Colon (tissue), 2 donors: ENCODE measurements around the gene SRRT.

Experiments
- FAIRE-seq: peaks from 2 replicates; lab custom pipeline; 2012; peaks lifted over from hg19 to GRCh38; lab: Jason Lieb, UNC
- donor health status: control.
- donor health status: control.

Gene SRRT, protein sequence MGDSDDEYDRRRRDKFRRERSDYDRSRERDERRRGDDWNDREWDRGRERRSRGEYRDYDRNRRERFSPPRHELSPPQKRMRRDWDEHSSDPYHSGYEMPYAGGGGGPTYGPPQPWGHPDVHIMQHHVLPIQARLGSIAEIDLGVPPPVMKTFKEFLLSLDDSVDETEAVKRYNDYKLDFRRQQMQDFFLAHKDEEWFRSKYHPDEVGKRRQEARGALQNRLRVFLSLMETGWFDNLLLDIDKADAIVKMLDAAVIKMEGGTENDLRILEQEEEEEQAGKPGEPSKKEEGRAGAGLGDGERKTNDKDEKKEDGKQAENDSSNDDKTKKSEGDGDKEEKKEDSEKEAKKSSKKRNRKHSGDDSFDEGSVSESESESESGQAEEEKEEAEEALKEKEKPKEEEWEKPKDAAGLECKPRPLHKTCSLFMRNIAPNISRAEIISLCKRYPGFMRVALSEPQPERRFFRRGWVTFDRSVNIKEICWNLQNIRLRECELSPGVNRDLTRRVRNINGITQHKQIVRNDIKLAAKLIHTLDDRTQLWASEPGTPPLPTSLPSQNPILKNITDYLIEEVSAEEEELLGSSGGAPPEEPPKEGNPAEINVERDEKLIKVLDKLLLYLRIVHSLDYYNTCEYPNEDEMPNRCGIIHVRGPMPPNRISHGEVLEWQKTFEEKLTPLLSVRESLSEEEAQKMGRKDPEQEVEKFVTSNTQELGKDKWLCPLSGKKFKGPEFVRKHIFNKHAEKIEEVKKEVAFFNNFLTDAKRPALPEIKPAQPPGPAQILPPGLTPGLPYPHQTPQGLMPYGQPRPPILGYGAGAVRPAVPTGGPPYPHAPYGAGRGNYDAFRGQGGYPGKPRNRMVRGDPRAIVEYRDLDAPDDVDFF

DNA sequence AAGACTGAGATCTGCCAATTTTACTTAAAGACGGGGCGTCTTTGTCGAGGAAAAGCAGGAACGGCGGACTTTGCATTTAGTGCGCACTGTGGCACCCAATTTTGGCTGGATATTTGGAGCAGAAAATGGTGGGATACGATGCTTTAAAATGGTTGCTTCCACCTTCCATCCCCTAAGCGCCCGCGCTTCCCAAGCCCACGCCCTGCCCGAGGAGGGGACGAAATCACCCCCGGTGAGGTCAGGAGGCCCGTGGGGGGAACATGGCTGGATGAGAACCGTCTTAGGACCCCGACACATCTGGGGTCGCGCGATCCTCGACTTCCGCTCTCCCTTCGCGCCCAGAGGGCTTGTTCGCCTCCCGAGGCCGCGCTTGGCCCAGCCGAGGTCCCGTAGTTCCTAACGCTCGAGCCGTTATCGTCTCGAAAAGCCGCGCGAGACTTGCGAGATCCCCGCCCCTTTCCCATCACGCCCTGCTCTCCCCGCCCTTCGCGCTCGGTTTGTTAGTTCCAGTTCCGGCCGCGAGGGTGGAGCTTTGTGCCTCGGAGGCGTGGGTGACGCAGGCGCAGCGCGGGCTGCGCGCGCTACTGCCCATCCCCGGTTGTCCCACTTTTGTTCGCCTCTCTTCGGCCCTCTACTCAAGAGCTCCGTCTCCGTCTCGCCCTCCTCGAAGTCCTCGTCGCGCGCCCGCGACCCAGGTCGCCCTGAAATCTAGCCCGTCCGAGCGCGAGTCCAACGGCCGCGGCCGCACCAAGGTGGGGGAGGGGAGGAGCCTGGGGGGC lies at the start of gene SRRT:
SRRT (plus strand) TSS at position 527 of the 779 bp plus-strand sequence. CDS start 488 bp downstream, outside the sequence.
- no peak for FAIRE-seq

DNA sequence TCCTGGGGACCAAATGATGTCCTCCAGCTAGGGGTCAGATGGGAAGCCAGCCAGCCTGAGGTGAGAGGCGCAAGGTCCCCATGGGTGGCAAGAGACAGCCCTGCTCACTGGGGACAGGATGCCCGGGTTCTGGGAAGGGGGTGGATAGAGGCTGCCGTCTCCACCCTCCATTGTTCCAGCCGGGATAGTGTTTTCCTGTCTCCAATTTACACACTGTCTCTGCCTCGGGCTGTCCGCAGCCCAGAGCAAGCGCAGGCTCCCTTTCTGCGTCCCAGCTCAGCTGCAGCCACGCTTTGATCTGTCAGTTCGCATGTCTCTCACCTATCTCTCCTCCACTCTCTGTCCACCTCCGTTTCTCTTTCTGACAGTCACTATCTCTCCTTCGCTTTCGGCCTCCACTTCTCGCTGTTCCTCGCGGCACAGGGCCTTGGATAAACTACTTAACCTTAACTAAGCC lies 49.7 kb upstream of the SRRT start:
- no peak for FAIRE-seq

DNA sequence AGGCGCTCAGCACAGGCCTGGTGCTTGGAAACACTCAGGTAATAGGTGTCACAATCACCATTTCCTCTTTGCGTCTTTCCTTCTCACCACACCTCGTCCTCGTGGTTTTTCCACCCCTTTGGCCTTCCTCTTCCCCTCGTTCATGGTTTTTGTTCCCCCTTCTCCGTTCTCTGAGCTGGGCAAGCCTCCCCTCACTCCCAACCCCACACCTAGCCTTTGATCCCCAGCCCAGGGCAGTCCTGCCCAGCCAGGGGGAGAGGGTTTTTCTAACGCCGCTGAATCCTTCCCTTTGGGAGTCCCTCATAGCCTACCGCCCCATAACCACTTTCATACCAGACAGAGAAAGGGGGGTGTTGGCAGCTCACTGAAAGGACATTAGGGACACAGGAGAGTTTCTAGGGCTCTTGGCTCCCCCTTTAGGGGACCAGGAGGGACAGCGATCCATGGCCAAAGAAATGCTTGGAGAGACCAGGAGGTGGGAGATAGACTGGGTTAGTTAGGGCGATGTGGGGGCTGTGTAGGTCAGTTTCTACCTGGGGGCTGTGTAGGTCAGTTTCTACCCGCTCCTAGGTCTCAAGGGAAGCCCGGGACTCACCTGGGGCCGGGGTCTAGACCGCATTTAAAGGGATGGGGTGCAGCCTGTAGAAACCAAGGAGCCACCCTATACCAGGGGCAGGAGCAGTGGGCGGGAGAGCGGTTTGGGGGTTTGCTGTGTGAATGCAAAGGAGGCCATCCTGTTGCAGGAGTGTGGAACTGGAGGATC lies 49.0 kb upstream of the SRRT start:
- no peak for FAIRE-seq

DNA sequence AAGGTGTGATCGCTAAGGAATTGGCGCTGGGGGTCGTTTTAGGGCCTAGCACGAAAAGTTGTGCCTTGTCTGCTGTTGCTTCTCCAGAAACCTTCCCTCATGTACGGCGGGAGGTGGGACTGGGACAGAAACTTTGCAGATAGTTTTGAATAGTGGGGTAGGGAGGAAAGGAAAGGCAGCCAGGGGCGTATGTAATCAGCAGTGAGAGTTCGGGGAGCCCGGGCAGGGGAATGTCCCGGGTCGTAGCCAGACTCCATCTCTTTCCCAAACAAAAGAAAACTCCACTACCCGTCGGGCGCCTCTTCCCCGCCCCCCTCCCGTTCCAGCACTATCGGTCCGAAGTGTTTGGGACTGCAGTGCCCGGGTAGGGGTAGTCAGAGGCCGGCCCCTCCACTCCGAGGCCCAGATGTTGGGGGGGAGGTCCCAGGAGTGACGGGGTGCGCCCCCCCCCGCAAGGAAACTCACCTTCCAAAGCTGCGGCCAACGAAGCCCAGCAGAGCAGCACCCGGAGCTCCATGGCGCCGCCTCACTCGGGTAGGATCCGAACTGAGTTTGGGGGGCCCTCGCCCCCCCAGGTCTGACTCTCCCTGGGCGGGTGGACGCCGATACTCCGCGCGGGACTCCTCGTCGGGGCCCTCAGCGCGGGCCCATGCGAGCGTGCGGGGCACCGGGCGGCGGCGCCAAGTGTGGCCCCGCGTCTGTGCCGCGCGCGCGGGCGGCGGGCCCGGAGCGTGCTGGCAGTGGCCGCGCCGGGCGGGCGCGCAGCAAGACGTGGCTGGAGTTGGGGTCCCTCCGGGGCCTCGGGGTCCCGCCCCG lies 48.2 kb upstream of the SRRT start:
- no peak for FAIRE-seq

DNA sequence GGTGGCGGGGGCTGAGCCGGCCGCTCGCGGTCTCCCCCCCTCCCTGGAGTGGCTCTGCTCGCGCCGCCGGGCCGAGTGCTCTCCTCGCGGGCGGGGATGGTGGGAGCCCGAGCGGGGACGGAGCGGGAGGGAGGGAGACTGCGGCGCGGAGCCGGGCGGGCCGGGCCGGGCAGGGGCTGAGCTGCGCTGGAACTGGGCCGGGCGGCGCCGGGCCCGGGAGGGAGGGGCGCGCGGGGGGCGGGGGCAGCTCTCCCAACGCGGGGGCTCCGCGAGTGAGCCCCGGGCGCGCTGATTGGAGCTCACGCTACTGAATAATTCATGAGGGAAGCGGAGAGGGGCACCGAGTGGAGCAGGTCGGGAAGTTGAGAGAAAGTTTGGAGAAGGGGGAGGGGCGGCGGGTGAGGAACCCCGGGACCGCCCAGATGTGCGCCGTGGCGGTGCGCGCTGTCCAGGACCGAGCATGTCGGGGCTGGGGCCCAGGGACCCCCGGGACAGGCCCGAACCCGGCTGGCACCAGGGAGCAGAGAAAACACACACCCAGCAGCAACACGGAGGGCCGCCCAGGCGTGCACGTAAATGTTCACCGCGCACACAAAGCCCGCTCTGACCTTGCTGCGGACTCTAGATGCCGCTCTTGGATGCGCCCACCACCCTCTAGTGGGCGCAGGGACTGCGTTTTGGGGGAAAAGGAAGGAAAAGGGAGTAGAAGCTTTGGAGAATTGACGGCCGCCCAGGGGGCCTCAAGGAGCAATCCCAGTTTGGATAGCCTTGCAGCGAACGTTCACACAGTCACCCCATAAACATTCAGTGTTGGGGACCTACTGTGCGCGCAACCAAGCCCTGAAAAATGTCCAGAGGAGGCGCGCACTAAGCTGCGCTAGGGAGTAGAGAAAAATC lies 47.3 kb upstream of the SRRT start, which contains the start of gene EPHB4:
EPHB4 (minus strand) TSS at position 194 of the 897 bp plus-strand sequence. CDS start 493 bp downstream, outside the sequence.
- no peak for FAIRE-seq

DNA sequence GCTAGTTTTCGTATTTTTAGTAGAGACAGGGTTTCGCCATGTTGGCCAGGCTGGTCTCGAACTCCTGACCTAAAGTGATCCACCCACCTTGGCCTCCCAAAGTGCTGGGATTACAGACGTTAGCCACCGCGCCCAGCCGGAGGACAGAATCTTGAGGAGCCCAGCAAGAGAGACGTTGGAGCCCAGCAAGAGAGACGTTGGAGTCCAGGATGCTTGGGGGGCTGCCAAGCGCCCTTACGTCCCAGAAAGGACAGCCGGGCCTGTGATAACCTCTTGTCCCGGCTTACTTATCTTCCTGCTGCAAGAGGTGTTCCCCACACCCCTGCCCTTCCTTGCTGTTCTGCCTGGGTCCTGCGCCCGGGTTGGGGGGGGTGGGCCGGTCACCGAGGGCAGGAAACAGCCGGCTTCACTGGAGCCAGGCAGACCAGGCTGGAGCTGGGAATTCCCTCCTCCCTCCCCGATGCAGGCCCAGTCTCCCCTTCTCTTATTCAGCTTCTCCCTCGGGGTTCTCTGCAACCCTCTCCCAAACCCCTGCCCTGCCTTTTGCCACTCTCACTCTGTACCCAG lies 45.7 kb upstream of the SRRT start:
- FAIRE-seq, result no peak

DNA sequence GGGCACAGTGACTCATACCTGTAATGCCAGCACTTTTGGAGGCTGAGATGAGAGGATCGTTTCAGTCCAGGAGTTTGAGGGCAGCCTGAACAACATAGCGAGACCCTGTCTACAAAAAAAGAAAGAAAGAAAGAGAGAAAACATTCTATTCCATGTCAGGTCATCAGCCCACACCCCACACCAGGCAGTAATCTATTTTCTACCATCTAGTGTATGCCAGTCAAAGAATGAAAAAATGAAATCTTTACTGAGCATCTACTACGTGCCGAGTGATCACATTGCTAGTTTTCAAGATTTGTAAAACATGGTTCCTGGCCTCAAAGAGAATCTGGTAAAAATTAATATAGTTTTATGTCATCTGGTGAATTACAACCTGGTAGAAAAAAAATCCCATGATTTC lies 44.5 kb upstream of the SRRT start:
- FAIRE-seq, result no peak

DNA sequence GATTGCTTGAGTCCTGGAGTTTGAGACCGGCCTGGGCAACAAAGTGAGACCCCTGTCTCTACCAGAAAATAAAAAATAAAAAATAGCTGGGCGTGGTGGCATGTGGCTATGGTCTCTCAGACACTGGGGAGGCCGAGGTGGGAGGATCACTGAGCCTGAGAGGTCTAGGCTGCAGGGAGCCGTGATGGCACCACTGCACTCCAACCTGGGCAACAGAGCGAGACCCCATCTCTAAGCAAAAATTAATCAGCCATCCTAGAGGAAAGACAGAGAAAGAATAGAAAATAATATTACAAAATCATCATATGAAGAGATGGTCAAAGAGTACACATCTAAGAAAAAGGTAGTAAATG lies 42.6 kb upstream of the SRRT start:
- FAIRE-seq, result no peak

DNA sequence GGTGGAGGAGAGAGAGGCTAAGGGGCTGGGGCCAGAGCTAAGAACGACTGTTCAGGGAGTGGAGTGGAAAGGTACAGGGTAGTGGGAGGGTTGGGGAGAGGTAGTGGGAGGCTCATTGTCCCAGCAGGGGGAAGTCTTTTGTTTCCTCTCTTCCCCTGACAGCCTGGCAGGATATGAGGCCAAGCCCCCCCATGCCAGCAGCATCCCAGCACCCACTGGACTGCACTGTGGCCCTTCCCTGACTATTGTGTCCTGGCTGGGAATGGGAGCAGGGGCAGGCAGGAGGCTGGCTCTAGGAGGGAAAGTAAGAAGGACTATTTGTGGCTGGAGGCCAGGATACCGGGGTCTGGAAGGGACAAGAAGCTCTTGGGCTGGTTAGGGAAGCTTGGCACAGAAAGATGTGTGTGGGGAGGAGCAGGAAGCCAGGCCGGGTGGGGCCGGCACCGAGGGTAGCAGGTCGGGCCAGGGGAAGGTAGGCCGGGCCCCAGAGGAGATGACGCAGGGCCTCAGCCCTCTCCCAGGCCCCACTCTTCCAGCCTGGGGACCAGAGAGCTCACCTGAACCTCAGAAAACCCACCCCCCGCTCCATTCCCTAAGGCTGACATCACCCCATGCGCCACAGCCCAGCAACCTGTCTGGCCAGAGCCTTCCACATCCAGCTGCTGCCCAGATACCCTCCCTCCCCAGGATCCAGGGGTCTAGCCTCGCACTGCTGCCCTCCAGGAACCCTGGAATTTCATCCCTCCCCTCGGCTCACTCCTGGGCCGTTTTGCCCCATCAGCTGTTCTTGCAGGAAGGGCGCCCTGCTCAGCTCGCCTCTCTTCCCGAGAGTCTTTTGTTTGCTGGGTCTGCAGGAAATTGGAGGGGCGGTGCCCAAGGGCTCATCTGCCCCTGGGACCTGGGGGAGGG lies 38.7 kb upstream of the SRRT start:
- FAIRE-seq, result no peak

DNA sequence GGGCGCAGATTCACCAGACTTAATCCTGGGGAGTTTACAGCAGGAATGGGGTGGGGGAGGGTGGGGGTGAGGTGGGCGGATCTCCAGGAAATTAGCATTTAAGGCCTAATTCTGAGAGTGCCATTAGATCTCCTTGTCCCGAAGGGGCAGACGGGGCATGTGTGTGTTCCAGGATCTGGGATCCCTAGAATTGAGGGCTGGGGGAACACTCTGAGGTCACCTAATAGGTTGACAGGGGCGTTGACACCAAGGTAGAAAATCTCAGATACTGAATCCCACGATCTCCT lies 38.1 kb upstream of the SRRT start:
- FAIRE-seq, result no peak

DNA sequence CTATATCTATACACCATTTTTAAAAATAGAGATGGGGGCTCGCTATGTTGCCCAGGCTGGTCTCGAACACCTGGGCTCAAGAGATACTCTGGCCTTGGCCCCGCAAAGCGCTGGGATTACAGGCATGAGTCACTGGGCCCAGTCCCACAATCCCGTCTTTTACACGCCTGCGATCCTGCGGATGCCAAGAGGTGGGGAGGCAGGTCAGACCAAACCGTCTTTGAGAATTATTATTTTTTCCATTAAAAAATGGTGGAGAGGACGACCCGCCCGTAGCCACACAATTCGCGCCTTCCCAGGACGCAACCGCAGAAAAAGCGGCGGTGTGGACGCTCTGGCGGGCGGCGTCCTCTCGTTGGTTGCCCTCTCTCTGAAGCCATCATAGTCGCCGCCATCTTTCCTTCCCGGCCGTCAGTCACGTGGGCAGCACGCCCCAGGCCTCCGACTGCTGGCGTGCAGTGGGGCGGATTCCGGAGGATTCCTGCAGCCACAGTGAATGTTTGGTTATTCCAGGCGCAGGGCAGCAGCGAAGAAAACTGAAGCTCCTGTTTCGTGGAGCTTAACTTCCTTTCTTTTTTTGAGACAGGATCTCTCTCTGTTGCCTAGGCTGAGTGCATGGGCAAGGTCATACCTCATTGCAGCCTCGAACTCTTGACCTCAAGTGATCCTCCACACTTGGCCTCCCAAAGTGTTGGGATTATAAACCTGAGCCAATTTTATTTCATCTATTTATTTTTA lies 37.6 kb upstream of the SRRT start:
- FAIRE-seq, result no peak

DNA sequence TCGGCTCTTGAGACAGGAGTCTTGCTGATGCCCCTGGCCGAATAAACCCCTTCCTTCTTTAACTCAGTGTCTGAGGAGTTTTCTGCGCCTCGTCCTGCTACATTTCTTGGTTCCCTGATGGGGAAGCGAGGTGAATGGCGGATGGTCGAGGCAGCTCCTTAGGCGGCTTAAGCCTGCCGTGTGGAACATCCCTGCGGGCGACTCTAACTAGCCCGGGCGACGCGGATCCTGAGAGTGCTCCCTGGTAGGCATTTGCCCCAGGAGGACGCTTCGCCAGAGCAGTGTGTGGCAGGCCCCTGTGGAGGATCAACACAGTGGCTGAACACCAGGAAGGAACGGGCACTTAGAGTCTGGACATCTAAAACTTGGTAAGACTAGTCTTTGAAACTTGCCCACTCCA lies 35.5 kb upstream of the SRRT start:
- no peak for FAIRE-seq

DNA sequence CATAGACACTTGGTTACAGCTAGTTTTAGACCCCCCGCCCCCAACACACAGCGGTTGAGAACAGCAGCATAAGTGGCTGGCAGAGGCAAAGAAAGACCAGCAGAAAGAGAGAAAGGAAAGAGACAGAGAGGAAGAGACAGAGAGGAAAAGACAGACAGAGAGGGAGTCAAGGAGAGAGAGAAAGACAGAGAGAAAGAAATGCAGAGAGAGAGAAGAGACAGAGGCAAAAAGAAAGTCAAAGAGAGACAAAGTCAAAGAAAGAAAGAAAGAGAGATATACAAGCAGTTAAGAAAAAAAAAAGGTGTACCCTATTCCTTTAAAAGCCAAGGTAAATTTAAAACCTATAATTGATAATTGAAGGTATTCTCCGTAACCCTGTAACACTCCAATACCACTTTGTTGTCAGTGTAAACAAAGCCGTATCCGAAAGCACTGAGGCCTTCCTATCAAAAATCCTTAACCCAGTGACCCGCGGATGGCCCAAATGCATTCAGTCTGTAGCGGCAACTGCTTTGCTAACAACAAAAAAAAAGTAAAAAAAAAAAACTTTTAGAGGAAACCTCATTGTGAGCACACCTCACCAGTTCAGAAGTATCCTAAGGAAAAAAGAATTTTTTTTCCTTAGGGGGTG lies 34.3 kb upstream of the SRRT start:
- no peak for FAIRE-seq

DNA sequence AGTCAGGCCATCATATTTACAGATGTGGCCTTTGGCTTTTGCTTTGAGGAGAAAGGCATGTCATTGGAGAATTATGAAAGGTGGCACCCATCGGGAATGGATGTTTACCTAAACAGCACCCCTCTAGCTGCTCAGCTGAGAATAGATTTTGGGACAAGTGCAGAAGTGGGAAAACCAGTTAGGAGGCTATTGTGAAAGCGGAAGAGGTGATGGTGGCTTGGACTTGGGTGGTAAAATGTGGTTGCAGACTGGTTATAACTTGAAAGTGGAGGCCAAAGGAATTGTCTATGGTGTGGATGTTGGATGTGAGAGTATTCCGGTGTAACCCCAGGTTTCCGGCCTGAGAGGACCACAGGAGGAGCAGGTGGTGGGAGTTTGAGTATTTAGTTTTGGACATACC lies 27.5 kb upstream of the SRRT start:
- no peak for FAIRE-seq

DNA sequence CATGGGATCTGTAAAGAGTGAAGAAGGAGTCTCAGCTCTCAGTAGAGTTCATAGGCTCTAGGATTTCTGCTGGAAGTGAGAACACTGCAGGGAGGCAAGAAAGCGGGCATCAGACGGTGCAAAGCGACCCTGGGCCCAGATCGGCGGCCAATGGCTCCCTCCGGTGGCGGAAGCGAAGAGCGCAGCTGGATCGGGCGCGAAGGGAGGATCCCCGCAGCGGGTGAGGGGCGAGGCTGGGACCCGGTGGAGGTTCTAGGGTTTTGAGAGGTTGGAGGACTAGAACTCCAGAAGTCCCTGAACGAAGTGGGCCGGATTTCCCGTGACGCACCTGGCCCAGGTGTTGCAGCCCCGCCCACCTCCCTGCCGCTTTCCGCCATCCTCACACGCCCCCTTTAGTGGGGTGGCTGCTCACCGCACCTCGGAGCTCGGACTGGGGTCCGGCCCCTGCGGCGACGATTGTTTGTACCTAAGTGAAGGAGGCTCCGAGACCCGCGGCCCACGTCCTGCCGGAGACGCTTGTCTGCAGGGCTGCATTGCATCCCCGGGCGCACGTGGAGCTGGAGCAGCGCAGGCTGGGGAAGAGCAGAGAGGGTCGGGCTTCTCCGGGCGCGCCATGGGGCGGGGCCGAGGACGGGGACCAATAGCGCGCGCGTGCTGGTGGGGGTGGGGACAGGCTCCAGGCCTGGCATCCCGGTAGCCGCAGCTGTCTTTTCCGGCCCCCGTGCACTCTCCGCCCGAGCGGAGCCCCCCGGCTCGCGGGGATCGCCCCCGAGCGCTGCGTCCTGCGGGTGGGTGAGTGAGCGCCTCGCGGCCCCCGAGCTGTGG lies 22.6 kb upstream of the SRRT start, which contains the start of gene SLC12A9:
SLC12A9 (plus strand) TSS at position 666 of the 825 bp plus-strand sequence. CDS start 1,485 bp downstream, outside the sequence.
- FAIRE-seq, result no peak
